ENCODE measurements around the gene KCNJ15.

GRCh38 chr21:38277501-38278131, 20.8 kb downstream of the KCNJ15 start:
- no peak for TF ChIP-seq POLR2AphosphoS5 (IDR thresholded peaks at IDR 0.05; ENCODE audit: low read depth, low read length)
- TF ChIP-seq POLR2A (IDR thresholded peaks at IDR 0.05; ENCODE audit: low read depth, low read length) = no peak
- TF ChIP-seq TAF1 (IDR thresholded peaks at IDR 0.05; ENCODE audit: borderline replicate concordance, low read depth, low read length) = no peak
